Astrocyte of the hippocampus (primary cell): ENCODE results near the gene GALP.
"Not testable (repeated sequence)": the region's sequence is repeated elsewhere in the genome, so short reads cannot be mapped to it uniquely, and the experiment has no call there.

Experiments used
- DNase-seq: peaks from one replicate; pipeline ENCODE4 v3.0.0; 2011; ENCODE audit warnings: low read depth, low spot score

GALP gene

DNA sequence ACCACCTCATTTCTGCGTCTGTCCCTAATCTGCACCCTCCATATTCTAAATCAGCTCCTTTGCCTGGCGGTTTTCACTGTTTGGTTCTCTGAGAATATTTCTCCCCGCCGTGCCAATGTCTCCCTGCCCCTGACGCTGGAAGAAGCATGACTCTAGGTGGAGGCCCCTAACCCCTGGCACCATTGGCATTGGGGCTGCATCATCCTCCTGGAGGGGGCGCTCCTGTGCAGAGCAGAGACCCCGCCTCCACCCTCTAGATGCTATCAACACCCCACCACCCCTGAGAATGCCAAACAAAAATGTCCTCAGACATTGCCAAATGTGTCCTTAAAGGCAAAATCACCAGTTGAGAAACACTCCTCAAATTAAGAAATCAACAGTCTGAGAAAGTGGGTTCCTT lies 15.3 kb downstream of the GALP start:
- no peak for DNase-seq

DNA sequence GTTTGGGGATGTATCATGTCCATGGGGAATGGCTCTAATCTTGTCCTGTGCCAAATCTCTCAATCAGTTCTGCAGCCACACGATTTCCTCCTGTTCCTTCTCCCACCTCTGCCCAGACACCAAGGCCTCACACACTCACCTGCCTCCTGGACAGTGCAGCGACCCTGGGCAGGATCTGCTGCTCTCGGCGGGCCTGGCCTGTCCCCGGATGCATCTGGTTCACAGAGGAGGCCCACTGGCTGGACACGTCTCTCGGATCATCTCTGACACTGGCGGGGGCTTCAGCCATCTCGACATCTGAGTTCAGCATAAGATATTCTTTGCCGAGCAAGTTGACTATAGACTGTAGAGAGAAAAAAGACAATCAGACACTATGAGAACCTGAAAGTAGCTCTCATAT lies 15.9 kb downstream of the GALP start:
- DNase-seq: no peak

DNA sequence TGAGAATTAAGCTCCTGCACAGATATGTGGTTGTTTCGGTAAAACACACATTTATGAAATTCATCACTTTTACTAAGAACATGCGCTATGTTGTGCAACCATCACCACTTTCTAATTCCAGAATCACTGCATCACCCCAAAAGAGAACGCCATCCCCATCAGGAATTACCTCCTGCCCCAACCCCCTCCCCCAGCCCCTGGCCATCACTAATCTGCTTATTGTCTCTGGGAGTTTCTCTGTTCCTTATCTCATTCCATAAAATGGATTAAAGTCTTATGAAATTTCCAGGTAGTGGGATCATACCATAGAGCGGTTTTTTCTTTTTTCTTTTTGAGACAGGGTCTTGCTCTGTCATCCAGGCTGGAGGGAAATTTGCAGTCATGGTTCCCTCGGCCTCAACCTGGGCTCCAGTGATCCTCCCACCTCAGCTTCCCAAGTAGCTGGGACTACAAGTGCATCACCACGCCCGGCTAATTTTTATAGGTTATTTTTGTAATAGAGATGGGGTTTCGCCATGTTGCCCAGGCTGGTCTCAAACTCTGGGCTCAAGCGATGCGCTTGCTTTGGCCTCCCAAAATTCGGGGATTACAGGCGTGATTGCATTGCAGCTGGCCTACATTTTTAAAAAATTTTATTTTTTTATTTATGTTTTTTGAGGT lies 18.3 kb downstream of the GALP start:
- no peak for DNase-seq

DNA sequence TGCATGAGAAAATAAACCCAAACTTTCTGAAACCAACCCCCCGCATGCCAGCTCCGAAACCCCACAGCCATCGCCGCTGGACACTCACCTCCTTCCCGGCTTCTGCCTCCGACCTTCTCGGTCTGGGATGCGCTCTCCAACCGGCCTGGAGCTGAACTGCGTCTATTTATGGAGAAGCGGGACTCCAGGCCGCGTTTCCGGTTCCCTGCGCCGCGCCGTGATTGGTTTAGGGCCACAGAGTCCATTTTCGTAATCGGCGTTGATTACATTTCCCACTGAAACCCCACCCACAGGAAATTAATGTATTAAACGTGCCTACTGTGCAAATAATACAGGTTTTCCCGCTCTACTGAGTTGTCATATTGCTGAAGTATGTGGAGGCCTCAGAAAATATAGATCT lies 21.8 kb downstream of the GALP start, which contains the start of gene ZSCAN5B:
TSS of gene ZSCAN5B (minus strand) at position 138 of the 400 bp plus-strand sequence. CDS start 4,731 bp downstream, outside the sequence.
- DNase-seq: not testable (repeated sequence)

DNA sequence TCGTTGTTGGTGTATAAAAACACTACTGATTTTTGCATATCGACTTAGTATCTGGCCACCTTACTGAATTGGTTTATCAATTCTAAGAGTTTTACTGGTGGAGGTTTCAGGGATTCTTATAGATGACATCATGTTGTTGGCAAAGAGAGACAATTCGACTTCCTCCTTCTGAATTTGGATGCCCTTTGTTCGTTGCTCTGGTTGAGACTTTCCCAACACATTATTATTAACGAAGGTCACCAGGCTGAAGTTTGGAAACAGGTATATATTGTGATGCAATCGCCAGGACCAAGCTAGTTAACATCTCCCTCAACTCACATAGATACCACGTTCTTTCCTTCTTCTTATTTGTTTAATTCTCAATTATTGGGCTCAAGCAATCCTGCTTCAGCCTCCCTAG lies 23.9 kb downstream of the GALP start:
- no peak for DNase-seq

DNA sequence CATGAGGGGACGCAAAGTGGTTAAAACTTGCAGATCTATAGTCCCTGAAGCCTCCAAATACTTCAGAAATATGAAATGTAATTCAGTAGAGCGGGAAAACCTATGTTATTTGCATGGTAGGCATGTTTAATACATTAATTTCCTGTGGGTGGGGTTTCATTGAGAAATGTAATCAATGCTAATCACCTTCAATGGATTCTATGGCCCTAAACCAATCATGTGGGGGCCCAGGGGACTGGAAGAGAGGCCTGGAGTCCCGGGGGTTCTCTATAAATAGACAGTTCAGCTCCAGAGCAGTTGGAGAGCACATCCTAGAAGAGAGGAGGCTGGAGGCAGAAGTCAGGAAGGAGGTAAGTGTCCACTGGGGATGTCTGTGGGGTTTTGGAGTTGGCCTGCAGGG lies 26.2 kb downstream of the GALP start, which contains the start of gene ZSCAN5C:
TSS of gene ZSCAN5C (plus strand) at position 301 of the 400 bp plus-strand sequence. CDS start 3,641 bp downstream, outside the sequence.
- DNase-seq: no peak

DNA sequence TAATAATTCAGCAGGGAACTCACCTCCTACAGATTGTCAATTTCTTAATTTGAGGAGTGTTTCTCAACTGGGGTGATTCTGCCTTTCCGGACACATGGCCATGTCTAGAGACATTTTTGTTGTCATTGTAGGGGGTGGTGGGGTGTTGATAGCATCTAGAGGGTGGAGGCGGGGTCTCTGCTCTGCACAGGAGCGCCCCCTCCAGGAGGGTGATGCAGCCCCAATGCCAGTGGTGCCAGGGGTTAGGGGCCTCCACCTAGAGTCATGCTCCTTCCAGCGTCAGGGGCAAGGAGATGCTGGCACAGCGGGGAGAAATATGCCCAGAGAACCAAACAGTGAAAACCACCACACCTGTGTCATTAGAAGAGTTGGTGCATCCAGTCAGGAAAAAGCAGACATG lies 31.8 kb downstream of the GALP start:
- not testable (repeated sequence) for DNase-seq

DNA sequence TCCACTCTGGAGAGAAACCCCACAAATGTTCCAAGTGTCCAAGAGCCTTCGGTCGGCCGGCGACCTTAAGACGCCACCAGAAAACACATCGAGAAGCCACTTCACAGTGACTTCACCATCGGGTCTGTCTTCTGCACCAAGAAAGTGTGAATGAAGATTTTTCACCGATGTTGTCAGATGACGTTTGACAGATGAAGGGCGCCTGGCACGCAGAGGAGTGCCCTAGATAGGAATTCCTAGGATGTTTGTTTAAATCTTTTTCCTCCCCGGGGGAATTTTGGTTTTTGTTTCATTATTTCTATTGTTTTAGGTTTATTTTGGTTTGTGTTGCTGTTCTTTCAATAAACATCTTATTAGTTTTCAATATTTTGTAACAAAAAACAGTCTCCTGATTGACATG lies 33.3 kb downstream of the GALP start:
- no peak for DNase-seq

DNA sequence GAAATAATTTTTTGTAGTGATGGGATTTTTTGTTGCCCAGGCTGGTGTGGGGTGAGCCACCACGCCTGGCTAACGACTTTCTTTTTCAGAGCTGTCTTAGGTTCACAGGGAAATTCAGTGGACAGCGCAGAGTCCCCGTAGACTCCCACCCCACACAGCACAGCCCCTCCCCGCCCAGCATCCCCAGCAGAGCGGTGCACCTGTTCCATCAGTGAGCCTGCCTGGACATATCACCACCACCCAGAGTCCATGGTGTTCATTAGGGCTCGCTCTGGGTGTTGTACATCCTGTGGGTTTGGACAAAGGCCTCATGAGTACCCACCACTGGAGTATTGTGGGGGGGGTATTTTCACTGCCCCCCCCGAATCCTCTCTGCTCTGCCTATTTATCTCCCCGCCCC lies 34.2 kb downstream of the GALP start:
- not testable (repeated sequence) for DNase-seq

DNA sequence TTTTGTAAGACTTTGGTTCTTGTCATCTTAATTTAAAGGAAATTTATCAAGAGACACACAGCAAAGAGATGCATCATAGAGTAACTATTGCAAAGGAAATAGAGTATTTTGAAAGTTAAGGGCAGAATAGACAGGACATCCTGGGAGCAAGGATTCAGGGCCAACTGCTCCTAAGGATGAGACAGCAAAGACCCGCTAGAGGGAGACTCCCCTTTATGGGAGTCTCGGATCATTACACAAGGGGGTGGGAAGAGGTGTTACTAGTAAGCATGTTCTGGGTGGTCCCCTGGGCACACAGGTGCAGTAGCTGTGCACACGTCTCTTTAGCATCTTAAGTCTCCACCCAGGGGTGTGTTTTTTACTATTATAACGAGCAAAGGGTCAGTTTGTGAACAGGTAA lies 35.9 kb downstream of the GALP start:
- no peak for DNase-seq

DNA sequence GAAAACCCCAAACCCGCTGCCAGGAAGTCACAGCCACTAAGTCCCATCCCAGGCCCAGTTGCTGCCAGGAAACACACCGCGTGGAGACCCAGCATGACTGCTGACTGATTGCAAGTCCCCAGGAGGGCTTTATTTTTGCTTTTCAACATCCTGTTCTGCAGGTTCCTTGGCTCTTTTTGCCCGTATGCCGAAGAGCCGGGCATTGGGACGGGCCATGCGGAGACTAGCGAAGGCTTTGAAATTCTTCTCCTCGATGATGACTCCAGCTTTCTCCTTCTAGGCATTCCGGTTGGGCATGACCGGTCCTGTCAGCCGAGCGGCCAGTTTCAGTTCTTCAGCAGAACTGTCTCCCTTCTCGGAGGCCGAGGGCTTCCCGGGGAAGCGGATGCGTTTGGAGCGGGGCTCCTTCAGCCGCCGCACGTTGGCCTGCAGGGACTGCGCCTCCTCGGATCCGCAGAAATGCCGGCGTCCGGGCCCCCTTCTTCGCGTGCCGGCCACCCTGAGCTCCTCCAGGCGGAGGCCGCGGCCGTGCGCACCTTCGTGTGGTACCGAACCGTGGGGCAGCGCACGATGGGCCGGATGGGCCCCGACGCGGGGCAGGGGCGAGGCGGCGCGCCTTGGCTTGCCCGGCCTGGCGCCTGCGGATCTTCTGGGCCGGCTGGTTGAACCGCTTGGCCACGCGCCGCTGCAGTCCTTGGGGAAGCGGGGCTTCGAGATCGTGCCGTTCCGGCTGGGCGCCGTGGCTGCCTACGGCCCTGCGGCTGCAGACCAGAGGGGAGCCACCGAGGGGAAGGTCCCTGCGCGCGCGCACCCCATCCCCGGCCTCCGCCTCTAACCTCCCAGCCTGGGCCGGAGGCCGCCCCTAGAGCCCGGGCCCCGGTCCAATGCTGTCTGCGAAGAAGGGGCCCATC lies 41.5 kb downstream of the GALP start:
- peak; percentile 59 for DNase-seq

DNA sequence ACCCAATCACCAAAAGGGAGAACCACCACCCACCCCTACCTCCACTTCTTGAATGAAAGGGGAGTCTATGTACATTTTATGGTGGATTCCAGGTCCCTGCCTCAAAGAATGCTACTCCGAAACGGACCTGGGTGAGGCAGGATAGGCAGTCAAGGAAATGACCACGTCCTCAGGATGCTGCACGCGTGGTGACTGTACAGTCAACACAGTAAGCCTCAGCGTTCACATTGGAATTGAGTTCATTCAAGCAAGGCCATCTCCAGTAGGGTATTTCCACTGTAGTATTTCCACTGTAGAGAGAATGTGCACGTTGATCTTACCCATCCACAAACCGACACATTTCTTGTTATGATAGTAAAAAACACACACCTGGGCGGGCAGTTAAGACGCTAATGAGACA lies 43.2 kb downstream of the GALP start:
- DNase-seq: no peak

DNA sequence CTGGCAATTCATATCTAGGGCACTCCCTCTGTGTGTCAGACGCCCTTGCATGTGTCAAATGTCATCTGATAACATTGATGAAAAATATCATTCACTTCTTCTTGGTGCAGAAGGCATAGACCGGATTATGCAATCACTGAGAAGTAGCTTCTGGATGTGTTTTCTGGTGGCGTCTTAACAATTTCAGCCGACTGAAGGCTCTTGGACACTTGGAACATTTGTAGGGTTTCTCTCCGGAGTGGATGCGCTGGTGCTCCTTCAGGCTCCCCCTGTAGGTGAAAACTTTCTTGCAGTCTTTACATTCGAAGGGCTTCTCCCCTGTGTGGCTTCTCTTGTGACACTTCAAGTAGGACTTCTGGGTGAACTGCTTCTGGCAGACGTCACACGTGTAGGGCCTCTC lies 45.6 kb downstream of the GALP start:
- DNase-seq: not testable (repeated sequence)

DNA sequence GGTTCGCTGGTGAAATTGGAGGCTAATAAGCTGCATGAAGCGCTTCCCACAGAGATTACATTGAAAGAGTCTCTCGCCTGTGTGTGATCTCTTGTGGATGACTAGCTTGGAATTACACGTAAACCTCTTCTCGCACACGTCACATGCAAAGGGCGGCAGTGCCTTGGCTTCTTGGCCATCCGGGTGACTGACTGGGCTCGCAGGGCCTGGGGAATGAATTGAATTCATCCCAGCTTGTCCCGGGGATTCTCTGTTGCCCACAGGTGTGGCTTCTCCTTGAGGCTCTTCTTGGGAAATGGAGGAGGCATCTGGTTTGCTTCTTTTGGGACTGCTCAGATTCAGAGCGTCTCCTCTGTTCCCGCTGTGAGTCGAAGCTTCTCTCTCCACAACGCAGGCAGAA lies 46.0 kb downstream of the GALP start:
- DNase-seq: no peak

DNA sequence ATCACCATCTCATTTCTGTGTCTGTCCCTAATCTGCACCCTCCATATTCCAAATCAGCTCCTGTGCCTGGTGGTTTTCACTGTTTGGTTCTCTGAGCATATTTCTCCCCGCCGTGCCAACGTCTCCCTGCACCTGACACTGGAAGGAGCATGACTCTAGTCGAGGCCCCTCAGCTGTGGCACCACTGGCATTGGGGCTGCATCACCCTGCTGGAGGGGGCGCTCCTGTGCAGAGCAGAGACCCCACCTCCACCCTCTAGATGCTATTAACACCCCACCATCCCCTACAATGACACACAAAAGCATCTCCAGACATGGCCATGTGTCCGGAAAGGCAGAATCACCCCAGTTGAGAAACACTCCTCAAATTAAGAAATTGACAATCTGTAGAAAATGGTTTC lies 47.1 kb downstream of the GALP start:
- DNase-seq: no peak

DNA sequence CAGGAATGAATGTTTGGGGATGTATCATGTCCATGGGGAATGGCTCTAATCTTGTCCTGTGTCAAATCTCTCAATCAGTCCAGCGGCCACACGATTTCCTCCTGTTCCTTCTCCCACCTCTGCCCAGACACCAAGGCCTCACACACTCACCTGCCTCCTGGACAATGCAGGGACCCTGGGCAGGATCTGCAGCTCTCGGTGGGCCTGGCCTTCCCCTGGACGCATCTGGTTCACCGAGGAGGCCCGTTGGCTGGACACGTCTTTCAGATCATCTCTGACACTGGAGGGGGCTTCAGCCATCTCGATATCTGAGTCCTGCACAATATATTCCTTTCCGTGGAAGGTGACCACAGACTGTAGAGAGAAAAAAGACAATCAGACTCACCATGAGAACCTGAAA lies 47.7 kb downstream of the GALP start:
- DNase-seq: no peak
